Fibroblast of skin of scalp (primary cell): ENCODE measurements around the gene PAGR1.
A peak's percentile ranks its signal among the peaks of the same experiment; 100 is the strongest.
"Not testable (repeated sequence)": the region's sequence is repeated elsewhere in the genome, so short reads cannot be mapped to it uniquely, and the experiment has no call there.

ENCODE experiments used
- DNase-seq: peaks from one replicate; pipeline ENCODE4 v3.0.0-alpha.2; 2013

PAGR1 gene

DNA sequence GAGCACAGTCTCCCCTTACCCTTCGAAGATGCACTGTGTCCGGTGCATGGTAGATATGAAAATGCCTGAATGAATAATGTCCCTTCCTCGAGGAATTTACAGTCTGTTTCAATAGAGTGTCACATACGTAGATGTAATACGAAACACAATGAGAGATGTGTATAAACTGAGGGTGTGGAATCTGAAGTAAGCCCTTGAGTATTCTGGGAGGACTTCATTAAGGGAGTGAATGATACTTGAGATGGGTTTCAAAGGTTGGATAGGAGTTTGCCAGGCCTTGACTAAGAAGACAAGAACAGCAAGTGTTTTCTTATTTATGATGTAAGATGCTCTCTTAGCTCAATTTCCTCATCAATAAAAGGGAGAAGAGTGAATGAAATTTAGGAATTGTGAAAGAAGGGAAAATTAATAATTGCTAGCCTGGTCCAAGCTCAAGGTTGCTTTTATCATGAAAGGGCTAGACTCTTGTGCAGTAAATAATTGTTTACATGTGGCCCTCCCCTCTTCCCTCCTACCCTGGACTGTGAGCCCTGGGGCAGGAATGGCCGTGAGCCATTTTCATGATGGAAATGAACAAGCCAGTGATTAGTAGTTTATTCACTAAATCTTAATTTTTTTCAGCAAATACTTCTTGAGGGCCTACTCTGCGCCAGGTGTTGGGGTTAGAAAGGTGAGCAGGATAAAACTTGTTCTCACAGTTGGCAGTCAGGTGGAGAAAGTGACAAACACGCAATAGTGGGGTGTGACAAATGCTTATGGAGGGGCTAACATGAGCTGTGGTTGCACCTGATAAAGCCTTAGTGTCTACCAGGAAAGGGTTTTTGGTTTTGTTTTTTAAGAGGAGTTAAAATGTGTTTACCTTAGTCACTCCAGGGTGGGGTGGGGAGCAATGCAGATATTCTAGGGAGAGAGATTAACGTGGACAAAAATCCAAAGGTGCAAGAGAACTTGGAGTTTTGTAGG lies 23.8 kb upstream of the PAGR1 start:
- no peak for DNase-seq

DNA sequence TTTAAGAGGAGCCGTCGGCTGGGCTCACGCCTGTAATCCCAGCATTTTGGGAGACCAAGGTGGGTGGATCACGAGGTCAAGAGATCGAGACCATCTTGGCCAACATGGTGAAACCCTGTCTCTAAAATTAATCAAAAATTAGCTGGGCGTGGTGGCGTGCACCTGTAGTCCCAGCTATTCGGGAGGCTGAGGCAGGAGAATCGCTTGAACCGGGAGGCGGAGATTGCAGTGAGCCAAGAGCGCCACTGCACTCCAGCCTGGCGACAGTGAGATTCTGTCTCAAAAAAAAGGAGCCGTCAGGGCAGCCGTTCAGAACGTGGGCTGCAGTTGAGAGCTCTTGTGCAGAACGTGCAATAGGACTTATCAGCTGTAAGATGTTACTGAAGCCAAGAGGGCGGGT lies 22.8 kb upstream of the PAGR1 start:
- not testable (repeated sequence) for DNase-seq

DNA sequence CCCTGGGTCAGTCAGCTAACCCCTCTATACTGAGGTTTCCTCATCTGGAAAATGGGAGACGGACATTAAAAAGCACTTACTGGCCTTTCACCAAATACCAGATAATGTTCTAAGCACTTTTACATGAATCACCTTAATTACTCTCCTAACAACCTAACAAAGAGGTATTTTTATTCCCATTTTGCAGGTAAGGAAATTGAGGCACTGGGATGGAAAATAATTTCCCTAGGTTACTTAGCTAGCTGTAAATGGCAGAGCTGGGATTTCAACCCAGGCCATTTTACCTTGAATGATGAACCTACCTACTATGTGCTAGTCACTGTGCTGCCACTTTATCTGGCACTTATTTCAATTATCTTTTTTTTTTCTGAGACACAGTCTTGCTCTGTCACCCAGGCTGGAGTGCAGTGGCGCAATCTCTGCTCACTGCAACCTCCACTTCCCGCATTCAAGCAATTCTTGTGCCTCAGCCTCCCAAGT lies 21.7 kb upstream of the PAGR1 start:
- DNase-seq, result no peak

DNA sequence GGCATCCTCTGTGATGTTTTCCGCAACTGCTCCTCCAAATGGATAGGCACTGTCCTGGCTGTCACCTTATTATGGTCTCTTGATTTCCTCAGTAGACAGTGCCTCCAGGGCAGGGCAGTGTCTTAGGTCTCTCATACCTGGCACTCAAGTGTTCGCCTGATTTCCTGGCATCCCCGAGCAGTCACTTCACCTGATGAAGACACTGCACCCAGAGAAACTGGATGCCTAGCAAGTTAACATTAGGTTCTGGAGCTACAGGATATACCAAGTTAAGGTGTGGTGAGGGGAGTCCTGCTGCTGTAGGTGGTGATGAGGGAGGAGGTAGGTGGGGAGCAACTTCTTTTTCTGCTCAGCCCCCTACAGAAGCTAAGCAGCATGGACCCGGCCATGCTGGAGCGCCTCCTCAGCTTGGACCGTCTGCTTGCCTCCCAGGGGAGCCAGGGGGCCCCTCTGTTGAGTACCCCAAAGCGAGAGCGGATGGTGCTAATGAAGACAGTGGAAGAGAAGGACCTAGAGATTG lies 13.5 kb upstream of the PAGR1 start:
- DNase-seq, result no peak

DNA sequence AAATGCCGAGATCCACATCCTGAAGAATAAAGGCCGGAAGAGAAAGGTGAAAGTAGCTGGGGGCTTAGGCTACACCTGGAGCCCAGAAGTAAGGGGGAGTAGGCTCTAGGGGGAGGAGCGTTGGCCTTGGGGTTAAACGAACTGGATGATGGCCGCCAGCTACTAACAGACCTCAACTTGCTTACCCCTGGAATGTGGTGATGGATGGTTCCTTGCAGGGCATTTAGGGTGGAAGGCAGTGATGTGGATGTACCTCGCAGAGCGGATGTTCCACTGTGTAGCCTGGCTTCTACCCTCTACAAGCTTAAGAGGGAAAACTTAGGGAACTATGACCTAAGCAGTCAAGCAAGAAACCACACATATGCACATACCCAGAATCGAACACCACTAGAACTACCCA lies 11.9 kb upstream of the PAGR1 start:
- no peak for DNase-seq

DNA sequence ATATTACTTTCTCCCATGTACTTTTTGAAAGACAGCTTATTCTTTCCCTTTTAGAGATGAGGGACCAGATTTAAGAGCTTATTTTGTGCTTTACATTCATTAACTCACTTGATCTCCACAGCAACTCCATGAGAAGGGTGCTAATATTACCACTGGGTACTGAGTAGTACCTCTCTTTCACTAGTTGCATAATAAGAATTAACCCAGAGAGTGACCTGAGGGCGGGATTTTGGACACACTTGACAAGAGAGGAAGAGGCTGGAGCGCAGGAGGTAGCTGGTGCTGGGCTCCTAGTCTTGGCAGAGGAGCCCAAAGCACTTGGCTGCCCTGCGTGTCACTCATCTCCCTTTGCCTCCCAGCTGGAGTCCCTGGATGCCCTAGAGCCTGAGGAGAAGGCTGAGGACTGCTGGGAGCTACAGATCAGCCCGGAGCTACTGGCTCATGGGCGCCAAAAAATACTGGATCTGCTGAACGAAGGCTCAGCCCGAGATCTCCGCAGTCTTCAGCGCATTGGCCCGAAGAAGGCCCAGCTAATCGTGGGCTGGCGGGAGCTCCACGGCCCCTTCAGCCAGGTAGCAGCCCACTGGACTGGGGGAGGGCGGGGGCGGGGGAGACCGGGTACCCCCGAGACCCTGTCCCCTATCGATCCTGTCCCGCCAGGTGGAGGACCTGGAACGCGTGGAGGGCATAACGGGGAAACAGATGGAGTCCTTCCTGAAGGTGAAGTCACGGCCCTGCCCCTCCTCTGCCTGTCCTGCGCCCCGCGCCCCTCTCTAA lies 11.3 kb upstream of the PAGR1 start:
- DNase-seq, result no peak

DNA sequence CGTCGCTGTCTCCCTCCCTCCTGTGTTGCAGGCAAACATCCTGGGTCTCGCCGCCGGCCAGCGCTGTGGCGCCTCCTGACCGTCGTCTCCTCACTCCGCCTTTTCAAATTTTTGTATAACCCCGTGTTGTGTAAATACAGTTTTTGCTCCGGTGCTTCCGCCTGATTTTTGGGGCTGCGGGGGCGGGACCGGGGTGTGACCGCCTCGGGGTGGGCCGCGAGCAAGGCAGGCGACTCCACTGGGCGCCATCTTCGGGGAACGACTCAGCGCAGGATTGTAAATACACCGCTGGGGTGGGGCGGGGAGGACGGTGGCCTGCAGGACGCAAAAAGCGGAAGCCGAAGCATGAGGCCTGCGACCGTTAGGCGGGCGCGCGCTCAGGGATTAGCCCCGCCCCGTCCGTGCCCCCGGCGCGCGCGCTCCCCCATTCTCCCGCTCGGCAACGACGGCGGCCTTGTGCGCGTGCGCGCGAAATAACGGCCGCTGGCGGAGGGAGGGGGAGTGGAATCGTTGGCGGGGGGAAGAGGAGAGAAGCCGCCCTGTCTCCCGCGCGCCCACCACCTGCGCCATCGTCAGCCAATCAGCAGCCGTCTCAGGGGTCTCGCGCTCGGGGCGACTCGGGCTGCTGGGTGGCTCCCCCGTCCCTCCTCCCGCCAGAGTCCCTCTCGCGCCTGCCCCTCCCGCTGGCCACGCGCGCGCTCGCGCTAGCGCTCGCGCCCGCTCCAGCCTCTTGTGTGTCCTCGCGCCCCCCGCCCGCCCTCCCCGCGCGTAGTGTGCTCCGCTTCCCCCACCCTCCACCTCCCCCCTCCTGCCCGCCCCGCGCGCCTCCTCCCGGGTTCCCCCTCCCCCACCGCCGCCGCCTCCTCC lies 10.5 kb upstream of the PAGR1 start:
- peak; percentile 98 for DNase-seq

DNA sequence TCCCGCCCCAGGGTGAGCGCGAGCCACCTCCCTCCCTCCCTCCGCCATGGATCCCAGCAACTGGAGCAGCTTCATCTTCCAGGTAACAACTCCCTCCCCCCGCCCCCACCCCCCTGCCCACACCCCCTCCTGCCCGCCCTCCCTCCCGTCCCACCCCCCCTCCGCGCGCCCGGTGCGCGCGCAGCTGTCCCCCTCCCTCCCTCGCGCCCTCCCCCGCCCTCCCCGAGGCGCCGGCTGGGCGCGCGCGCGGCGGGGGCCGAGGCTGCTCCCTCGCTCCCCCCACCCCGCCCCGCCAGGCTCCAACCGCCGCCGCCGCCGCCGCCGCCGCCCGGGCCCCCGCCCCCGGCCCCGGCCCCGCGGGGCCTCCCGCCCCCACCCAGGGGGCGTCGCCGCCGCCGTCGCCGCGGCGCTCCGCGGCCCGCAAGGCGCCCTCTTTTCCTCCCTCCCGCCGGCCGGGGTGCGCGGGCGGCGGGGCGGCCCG lies 9.8 kb upstream of the PAGR1 start, which contains the start of gene MAZ:
Gene MAZ, plus strand, starts transcription at position 431 of the 481 bp plus-strand sequence. CDS start 173 bp downstream, outside the sequence.
- no peak for DNase-seq

DNA sequence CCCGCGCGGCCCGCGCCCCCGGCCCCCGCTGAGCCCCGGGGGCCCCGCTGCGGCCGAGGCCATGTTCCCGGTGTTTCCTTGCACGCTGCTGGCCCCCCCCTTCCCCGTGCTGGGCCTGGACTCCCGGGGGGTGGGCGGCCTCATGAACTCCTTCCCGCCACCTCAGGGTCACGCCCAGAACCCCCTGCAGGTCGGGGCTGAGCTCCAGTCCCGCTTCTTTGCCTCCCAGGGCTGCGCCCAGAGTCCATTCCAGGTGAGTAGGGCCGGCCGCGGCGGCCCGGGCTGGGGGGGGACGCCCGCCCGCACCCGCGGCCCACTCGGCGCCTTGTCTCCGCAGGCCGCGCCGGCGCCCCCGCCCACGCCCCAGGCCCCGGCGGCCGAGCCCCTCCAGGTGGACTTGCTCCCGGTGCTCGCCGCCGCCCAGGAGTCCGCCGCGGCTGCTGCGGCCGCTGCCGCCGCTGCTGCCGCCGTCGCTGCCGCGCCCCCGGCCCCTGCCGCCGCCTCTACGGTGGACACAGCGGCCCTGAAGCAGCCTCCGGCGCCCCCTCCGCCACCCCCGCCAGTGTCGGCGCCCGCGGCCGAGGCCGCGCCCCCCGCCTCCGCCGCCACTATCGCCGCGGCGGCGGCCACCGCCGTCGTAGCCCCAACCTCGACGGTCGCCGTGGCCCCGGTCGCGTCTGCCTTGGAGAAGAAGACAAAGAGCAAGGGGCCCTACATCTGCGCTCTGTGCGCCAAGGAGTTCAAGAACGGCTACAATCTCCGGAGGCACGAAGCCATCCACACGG lies 9.1 kb upstream of the PAGR1 start:
- peak; percentile 70 for DNase-seq

DNA sequence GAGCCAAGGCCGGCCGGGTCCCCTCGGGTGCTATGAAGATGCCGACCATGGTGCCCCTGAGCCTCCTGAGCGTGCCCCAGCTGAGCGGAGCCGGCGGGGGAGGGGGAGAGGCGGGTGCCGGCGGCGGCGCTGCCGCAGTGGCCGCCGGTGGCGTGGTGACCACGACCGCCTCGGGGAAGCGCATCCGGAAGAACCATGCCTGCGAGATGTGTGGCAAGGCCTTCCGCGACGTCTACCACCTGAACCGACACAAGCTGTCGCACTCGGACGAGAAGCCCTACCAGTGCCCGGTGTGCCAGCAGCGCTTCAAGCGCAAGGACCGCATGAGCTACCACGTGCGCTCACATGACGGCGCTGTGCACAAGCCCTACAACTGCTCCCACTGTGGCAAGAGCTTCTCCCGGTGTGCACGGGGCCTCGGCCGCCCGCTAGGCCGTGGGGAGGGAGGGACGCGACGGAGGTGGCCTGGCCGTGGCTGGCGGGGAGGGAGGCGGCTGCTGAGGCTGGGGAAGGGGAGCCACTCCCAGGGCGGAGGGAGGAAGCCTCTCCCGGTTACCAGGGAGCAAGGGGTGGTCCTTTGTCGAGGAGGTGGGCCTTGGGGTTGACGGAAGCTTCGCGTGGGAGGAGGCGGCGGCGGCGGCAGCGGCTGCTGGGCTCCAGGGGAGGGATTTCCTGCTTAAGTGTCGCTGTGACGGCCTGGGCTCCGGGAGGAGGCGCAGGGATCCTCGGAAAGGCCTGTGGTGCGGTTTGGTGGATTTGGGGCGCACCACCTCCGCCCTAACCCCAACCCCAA lies 8.3 kb upstream of the PAGR1 start:
- peak; percentile 95 for DNase-seq

DNA sequence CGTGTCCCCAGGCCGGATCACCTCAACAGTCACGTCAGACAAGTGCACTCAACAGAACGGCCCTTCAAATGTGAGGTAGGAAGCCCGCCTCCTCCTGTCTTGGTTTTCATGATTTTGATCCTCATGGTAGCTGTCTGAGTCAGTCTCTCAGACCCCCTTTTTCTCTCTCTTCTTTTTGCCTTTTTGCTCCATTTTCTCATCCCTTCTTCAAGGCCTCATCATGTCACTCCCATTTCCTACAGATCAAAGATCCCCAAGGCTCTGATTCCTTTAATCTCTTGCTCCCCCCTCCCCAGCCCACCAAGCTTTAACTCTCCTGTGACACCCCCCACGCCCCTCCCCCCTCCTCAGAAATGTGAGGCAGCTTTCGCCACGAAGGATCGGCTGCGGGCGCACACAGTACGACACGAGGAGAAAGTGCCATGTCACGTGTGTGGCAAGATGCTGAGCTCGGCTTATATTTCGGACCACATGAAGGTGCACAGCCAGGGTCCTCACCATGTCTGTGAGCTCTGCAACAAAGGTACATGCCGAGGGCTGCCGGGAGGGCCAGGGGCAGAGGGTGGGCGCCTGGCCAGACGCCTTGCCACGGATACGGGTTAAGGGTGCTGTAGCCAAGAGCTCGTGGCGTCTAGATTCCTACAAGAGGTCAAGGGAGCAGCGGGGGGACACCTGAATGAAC lies 7.6 kb upstream of the PAGR1 start:
- no peak for DNase-seq

DNA sequence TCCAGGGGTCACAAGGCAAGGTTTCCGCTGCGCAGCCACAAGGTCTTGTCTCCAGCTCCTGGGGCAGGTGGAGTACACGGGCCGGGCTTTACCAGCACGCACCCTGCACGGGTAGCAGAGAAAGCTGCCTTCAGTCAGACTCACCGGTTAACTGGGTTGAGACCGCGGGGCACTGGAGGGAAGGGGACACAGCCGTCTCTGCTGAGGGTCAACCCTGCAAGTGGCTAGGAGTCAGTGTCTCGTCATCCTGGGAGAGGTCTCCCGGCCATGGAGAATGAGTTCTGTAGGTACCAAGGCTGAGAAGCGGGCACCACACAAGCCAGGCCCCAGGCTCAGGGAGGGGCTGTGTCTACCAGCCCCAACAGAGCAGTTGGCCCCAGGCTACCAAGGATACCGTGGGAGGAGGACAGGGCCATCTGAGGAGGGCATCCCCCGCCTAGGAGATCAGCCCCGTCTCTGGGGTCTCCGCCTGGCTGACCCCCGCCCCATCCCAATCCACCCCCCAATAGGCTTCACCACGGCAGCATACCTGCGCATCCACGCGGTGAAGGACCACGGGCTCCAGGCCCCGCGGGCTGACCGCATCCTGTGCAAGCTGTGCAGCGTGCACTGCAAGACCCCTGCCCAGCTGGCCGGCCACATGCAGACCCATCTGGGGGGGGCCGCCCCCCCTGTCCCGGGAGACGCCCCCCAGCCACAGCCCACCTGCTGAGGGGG lies 6.8 kb upstream of the PAGR1 start:
- DNase-seq, result no peak

DNA sequence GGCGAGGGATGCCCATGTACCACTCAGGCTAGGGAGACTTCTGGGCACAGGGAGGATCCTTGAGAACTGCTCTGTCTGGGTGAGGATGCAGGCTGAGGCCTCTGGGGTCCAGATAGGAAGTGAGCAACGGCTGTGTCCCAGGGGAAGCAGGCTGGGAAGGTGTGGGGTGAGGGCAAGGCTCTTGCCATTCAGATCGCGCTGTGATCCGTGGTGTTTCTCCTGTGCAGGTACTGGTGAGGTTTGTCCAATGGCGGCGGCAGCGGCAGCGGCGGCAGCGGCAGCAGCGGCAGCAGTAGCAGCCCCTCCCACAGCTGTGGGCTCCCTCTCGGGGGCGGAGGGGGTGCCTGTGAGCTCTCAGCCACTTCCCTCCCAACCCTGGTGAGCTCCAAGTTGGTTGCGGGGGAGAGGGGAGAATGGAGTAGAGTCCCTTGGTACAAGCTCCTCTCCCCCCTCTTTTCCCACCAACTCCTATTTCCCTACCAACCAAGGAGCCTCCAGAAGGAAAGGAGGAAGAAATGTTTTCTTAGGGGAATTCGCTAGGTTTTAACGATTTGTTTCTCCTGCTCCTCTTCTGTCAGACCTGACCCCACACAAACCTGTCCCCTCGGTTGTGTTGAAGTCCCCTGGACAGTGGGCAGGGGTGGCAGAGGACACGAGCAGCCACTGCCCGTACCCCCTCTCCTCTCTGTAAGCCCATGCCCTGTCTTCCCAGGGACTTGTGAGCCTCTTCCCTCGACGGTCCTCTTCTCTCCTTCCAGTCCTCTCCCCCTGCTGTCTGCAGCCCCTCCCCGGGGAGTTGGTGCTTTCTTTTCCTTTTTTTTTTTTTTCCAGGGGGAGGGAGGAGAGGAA lies 5.9 kb upstream of the PAGR1 start:
- peak; percentile 39 for DNase-seq

DNA sequence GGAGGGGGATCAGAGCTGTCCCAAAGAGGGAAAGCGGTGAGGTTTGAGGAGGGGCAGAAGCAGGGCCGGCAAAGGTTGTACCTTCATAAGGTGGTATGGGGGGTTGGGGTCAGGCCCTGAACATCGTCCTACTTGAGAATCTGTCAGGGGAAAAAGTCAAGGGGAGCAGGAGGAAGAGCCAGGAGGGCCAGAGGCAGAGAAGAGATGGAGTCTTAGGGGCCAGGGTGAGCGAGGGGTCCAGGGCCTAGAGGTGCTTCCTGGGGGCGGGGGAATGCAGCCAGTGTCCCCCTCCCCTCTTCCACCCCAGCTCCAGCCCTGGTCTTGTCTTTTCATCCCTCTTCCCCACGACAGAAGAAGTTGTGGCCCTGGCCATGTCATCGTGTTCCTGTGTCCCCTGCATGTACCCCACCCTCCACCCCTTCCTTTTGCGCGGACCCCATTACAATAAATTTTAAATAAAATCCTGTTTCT lies 5.2 kb upstream of the PAGR1 start:
- DNase-seq, result no peak

DNA sequence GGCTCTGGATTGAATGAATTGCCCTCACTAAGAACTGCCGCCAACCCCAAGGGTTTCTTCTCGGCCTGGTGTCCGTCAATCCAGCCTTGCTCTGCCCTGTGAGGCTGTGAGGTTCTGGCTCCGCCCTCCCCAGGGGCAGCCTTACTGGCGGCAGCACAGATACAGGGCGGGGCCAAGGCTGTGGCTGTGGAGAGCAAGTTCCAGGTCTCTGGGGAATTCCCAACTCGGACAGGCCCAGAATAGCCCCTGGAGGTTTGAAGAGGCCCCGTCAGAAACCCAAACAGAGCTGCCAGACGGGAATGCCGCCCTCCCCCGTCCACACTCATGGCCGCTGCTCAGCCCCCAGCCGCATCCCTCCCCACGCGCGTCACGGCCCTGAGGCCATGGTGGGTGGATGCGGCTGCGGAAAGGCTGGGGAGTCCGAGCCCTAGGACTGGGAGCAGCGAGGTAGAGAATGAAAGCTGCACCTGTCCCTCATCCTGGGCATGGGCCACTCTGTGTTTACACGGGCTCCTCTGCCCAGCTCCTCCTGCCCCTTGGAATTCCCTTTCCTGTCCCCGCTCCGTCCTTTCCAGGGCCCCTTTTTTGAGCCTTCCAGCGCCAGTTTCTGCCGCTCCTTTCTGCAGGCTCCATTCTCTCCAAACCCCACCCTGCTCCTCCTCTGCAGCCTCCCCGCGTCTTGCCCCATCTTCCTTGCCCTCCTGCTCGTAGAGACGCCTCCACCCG lies 4.6 kb upstream of the PAGR1 start:
- peak; percentile 99 for DNase-seq

DNA sequence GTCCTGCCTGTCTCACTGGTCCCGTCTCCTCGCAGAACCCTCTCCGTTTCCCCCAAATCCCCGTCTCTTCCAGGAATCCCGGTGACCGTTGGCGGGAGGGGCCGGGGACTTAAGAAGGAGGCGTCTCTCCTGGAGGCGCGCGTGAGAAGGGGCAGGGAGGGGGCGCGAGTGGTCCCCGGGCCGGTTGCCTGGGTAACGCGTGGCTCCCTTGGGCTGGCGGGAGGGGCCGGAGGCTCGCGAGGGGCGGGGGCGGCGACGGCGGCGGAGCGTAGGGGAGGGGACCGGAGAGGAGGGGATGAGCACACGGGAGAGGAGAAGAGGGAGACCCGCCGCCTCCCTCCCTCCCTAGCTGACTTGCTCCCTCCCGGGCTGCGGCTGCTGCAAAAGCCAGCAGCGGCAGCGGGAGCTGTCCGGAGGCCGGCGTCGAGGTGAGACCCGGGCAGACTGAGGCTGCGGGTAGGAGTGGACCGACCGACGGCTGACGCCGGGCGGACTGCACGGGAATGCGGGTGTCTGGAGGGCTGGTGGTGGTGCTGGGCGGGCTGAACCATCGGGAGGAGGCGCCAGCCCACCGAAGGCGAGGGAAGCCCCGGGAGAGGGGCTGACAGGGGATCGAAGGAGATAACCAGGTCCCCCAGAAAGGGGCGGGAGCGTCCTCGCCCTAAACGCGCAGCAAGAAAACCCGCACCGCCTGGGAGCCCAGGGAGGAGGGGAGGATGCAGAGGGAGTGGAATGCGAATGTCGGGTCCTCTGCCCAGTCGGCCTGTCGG lies 3.9 kb upstream of the PAGR1 start, which contains the start of gene PRRT2:
Gene PRRT2, plus strand, starts transcription at position 298 of the 770 bp plus-strand sequence. CDS start 862 bp downstream, outside the sequence.
- DNase-seq, result peak; percentile 69
